ENCODE results near the gene YES1. TPM values are rescaled to one million over a fixed set of nuclear protein-coding genes. Genes with fewer than 3 reads are reported as not detected.
A peak's percentile ranks its signal among the peaks of the same experiment; 100 is the strongest.

The YES1 gene
- total and polyA plus RNA-seq, 2 of the 13 experiments (the other 11 are each of a cell fraction or from before 2014, with no cell fraction given): 17.2 to 70.8 TPM

DNA sequence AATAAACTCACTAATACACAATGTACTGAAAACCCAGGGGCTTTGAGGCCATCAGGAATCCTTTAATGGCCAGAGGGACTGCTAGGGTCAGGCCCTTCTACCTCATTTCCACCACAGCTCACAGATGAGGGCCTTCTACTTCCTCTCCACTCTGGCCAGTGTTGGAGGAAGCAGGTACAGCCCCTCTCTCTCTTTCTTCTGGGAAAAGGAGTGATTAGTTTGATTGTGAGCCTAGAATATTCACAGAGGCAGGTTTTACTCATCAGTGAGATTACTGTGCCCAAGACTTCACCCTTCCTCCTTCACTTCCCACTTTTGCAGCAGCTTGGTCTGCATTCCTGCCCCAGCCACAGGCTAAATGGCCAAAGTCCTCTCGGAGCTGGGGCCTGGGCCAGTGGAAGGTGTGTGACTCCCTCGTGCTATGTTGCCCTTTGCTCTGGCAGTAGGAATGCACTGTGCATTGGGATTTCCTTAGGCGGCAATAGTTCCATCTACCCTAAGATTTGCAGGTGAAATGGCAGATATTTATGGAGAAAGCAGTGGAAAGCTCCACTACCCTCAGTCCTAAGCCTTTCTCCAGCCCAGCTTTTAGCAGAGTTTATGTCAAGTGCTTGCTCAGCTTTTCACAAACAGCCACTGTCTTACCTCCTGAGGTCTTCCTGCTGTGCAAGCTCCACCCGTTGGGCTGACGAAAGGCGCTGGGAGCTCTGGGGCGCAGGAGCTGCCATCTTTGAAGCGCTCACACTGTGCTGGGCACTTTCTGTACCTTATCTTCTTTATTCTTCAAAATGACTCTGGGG is 36.2 kb upstream of the YES1 start (continued):
- TF ChIP-seq ISL2 (CRISPR knock-in tag; IDR thresholded peaks at IDR 0.05): peak; percentile 65; the same call in 1 of the 2 replicates
- TF ChIP-seq PRDM15 (CRISPR knock-in tag; IDR thresholded peaks at IDR 0.05): 0 out of 2 replicates have a peak, but pooled peaks have one; percentile 15
- peak; percentile 68; the same call in 1 of the 2 replicates for TF ChIP-seq TSC22D2 (CRISPR knock-in tag; IDR thresholded peaks at IDR 0.05; ENCODE audit: borderline replicate concordance)
- no peak for TF ChIP-seq ZNF296 (CRISPR knock-in tag; conservative IDR thresholded peaks at IDR 0.05)
- no peak for TF ChIP-seq JARID2 (CRISPR knock-in tag; IDR thresholded peaks at IDR 0.05; ENCODE audit: insufficient replicate concordance)
- TF ChIP-seq KLF15 (CRISPR knock-in tag; IDR thresholded peaks at IDR 0.05; ENCODE audit: borderline replicate concordance): no peak
- no peak for TF ChIP-seq PCBP1 (IDR thresholded peaks at IDR 0.05; ENCODE audit: borderline replicate concordance, low read depth, low read length)
- peak; percentile 64 for TF ChIP-seq MEF2D (CRISPR knock-in tag; IDR thresholded peaks at IDR 0.05)
- peak; percentile 74 for TF ChIP-seq ELF1 (CRISPR knock-in tag; IDR thresholded peaks at IDR 0.05)
- peak; percentile 98 for TF ChIP-seq POGZ (CRISPR knock-in tag; IDR thresholded peaks at IDR 0.05)
- TF ChIP-seq ATRX (CRISPR knock-in tag; IDR thresholded peaks at IDR 0.05; ENCODE audit: borderline replicate concordance): no peak
- TF ChIP-seq ZMYM4 (CRISPR knock-in tag; IDR thresholded peaks at IDR 0.05): peak; percentile 98
- TF ChIP-seq CBFB (CRISPR knock-in tag; IDR thresholded peaks at IDR 0.05): peak; percentile 85
- no peak for TF ChIP-seq MTA3 (CRISPR knock-in tag; IDR thresholded peaks at IDR 0.05)
- TF ChIP-seq CREB1 (IDR thresholded peaks at IDR 0.05): no peak
- peak; percentile 51 for TF ChIP-seq CREB1 (CRISPR knock-in tag; IDR thresholded peaks at IDR 0.05)
- TF ChIP-seq FOXA1 (IDR thresholded peaks at IDR 0.05): no peak
- TF ChIP-seq FOXA1 (CRISPR knock-in tag; IDR thresholded peaks at IDR 0.05): no peak
- no peak for TF ChIP-seq AGO2 (optimal IDR thresholded peaks at IDR 0.05; ENCODE audit: low read depth, low read length)
- TF ChIP-seq, protein P1, sequence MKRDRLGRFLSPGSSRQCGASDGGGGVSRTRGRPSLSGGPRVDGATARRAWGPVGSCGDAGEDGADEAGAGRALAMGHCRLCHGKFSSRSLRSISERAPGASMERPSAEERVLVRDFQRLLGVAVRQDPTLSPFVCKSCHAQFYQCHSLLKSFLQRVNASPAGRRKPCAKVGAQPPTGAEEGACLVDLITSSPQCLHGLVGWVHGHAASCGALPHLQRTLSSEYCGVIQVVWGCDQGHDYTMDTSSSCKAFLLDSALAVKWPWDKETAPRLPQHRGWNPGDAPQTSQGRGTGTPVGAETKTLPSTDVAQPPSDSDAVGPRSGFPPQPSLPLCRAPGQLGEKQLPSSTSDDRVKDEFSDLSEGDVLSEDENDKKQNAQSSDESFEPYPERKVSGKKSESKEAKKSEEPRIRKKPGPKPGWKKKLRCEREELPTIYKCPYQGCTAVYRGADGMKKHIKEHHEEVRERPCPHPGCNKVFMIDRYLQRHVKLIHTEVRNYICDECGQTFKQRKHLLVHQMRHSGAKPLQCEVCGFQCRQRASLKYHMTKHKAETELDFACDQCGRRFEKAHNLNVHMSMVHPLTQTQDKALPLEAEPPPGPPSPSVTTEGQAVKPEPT (CRISPR knock-in tag; IDR thresholded peaks at IDR 0.05; ENCODE audit: low read depth): peak; percentile 15; the same call in 1 of the 2 replicates
- peak; percentile 94 for TF ChIP-seq ZNF670 (CRISPR knock-in tag; IDR thresholded peaks at IDR 0.05; ENCODE audit: borderline replicate concordance)
- no peak; the same call in 1 of the 2 replicates for TF ChIP-seq ATF6 (CRISPR knock-in tag; conservative IDR thresholded peaks at IDR 0.05)
- TF ChIP-seq ZNF563 (CRISPR knock-in tag; IDR thresholded peaks at IDR 0.05): no peak; the same call in 1 of the 2 replicates
- no peak for TF ChIP-seq WIZ (CRISPR knock-in tag; IDR thresholded peaks at IDR 0.05)

Measured in HepG2 (cell line).